GM20431 (cell line): ENCODE measurements around the gene ARVCF.

Experiments
- in situ Hi-C: fragments of 300-500 bp; cut with MseI, MboI; formaldehyde crosslinking; loops from one replicate; pipeline ENCODE4 v1.15.0; 2020; ENCODE audit warnings: low sequenced_read_pairs; ENCODE audit not compliant: unreplicated experiment

ARVCF gene

GRCh38 chr22:19979712-19980493, 36.7 kb downstream of the ARVCF start:
- in situ Hi-C loops, result no loop called here

GRCh38 chr22:19978748-19979147, 37.9 kb downstream of the ARVCF start:
- in situ Hi-C loops, result no loop called here

- in situ Hi-C loops, result no loop called here
These were observed 39.1 kb downstream of the ARVCF start for GRCh38 chr22:19977296-19978243.

DNA sequence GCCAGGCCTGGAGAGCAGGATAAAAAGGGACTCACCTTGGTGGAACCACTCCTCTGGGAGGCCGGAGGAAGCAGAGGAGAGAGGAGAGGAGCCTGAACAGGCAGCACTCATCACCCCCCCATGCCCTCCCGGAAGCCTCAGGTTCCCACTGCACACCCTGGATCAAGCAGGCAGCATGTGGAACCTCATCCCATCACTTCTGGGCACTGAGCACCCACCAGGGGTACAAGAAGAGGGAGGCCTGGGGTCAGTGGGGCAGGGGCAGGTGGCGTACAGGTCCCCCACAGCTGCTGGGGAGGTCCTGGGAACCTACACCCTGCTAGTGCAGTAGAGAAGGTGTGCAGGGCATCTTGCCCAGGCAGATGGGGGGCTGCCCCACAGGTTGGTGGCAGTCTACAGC, 40.0 kb downstream of the ARVCF start:
- in situ Hi-C loops, result no loop called here

- in situ Hi-C loops, result no loop called here
These were observed 41.0 kb downstream of the ARVCF start for GRCh38 chr22:19975707-19976035.

- in situ Hi-C loops, result no loop called here
These were observed 41.5 kb downstream of the ARVCF start for GRCh38 chr22:19974935-19975706.

- in situ Hi-C loops, result no loop called here
These were observed 42.3 kb downstream of the ARVCF start for GRCh38 chr22:19974268-19974861.

- in situ Hi-C loops, result no loop called here
These were observed 42.9 kb downstream of the ARVCF start for GRCh38 chr22:19973551-19974267.

- in situ Hi-C loops, result no loop called here
These were observed 43.7 kb downstream of the ARVCF start for GRCh38 chr22:19972652-19973550.

GRCh38 chr22:19972251-19972650, 44.4 kb downstream of the ARVCF start:
- in situ Hi-C loops, result no loop called here

DNA sequence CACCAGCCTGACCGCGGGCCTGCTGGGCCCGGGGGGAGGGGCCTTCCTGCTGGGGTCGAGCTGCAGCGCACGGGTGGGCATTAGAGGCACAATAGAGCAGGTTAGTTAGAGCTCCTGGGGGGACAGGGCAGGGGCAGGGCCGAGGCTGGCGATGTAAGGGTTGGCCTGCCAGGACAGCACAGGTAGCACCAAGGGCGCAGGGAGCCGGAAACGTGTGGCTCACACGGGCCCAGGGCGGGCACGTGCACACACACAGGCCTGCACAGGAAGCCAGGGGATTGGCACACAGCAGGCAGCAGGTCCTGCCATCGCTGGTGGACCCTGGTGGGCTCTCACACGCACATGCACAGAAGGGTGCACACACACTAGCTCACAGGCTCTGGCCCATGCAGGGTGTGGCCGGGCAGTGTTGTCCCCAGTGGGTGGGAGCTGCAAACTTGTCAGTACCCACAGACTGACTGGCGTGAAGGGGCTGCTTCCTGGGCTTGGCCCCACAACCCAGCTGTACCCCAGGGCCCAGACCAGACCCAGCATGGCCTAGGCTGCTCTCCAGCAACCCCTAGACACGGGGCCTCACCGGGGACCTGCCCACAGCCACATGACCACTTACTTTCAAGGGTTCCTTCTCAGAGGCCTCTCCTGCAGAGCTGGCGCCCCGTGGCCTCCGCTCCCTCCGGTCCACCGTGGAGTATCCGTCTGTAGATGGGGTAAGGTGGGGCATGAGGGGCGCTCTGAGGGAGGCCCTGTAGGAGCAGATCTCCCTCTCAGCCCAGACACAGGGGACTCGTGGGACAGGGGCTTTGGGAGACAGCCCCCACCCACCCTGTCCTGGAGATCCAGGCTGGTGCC, 45.1 kb downstream of the ARVCF start:
- in situ Hi-C loops, result no loop called here

GRCh38 chr22:19970479-19971275, 45.9 kb downstream of the ARVCF start:
- in situ Hi-C loops, result no loop called here

GRCh38 chr22:19970031-19970478, 46.6 kb downstream of the ARVCF start:
- in situ Hi-C loops, result no loop called here

DNA sequence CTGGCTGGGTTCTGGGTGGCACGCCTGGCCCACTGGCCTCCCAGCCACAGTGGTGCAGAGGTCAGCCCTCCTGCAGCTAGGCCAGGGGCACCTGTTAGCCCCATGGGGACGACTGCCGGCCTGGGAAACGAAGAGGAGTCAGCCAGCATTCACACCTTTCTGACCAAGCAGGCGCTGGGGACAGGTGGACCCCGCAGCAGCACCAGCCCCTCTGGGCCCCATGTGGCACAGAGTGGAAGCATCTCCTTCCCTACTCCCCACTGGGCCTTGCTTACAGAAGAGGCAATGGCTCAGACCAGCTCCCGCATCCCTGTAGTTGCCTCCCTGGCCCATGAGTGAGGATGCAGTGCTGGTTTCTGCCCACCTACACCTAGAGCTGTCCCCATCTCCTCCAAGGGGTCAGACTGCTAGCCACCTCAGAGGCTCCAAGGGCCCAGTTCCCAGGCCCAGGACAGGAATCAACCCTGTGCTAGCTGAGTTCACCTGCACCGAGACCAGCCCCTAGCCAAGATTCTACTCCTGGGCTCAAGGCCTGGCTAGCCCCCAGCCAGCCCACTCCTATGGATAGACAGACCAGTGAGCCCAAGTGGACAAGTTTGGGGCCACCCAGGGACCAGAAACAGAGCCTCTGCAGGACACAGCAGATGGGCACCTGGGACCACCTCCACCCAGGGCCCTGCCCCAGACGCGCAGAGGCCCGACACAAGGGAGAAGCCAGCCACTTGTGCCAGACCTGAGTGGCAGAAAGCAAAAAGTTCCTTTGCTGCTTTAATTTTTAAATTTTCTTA, 47.3 kb downstream of the ARVCF start:
- in situ Hi-C loops, result no loop called here

DNA sequence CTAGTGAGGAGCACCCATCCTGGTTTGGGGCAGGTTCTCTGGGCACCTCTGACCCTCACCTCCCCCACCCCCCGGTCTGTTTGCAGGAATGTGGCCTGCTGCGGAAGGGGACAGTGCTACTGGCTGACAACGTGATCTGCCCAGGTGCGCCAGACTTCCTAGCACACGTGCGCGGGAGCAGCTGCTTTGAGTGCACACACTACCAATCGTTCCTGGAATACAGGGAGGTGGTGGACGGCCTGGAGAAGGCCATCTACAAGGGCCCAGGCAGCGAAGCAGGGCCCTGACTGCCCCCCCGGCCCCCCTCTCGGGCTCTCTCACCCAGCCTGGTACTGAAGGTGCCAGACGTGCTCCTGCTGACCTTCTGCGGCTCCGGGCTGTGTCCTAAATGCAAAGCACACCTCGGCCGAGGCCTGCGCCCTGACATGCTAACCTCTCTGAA, 48.2 kb downstream of the ARVCF start:
- in situ Hi-C loops, result no loop called here

DNA sequence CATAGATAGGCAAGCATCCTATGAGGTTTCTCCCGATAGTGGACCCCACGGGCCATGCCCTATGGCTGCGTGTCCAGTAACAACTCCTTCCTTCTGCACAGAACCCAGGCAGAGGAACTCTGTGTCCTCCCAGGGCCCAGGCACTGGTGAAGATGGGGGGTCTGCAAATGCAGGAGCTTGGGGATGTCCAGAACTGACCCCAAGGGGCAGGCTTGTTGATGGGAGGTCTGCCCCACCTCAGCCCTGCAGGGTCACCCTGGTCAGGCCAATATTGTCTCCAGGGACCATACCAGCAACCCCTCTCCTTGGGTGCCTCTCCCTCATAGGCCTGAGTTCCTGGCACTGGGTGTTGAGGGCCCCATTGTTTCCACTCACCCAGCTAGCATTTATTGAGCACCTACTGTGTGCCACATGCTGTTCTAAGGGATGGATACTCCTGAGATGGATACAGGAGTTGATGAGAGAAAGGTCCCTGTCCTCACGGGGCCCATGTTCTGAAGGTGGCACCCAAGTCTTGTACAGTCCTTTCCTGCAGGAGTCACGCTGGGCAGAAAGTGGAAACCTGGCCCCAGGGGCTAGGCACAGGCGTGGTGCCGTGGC, 48.7 kb downstream of the ARVCF start:
- in situ Hi-C loops, result no loop called here
